CD14-positive monocyte (primary cell): ENCODE data around the gene PHRF1. TPM values are rescaled to one million over a fixed set of nuclear protein-coding genes. Genes with fewer than 3 reads are reported as not detected.

Source experiments
- DNase-seq, 3 donors: peaks; one replicate each; pipeline ENCODE4 v3.0.0-alpha.2; 2011 to 2022
- H2AFZ ChIP-seq: 2 replicates; pipeline ENCODE4 v1.6.0; 2012; ENCODE audit warnings: mild to moderate bottlenecking, low read depth, low read length, inconsistent platforms; ENCODE audit not compliant: insufficient read depth, poor library complexity, severe bottlenecking
- H3K27ac ChIP-seq, 2 donors: 1 replicate in 1 of 2; 2 replicates in 1 of 2; pipeline ENCODE4 v1.5.1; 2012 to 2013; ENCODE audit warnings: low read length in 2 of 2, control low read depth in 1 of 2, inconsistent platforms in 1 of 2, low read depth in 1 of 2, mild to moderate bottlenecking in 1 of 2
- H3K27me3 ChIP-seq, 2 donors: one replicate each; pipeline versions ENCODE4 v1.6.0 to v1.6.1; 2011 to 2013; ENCODE audit warnings: low read length in 2 of 2; ENCODE audit not compliant: control insufficient read depth in 2 of 2, insufficient read depth in 2 of 2
- H3K36me3 ChIP-seq, 2 donors: replicated peaks in 1 of 2; 1 replicate in 1 of 2; 2 replicates in 1 of 2; pipeline versions ENCODE4 v1.5.1 to v1.6.1; 2012 to 2013; ENCODE audit warnings: low read length in 2 of 2, control low read depth in 1 of 2, inconsistent platforms in 1 of 2, mild to moderate bottlenecking in 1 of 2; ENCODE audit not compliant: insufficient read depth in 2 of 2, control insufficient read depth in 1 of 2
- H3K4me1 ChIP-seq, 2 donors: 1 replicate in 1 of 2; 2 replicates in 1 of 2; pipeline versions ENCODE4 v1.5.1 to v1.6.1; 2012 to 2013; ENCODE audit warnings: low read length in 2 of 2, control low read depth in 1 of 2, inconsistent platforms in 1 of 2, mild to moderate bottlenecking in 1 of 2, moderate library complexity in 1 of 2; ENCODE audit not compliant: insufficient read depth in 2 of 2, control insufficient read depth in 1 of 2
- H3K4me2 ChIP-seq: replicated peaks from 2 replicates; pipeline ENCODE3; 2012; ENCODE audit warnings: low read length, moderate library complexity, mild to moderate bottlenecking; ENCODE audit not compliant: poor library complexity, severe bottlenecking; ENCODE audit errors: extremely low read depth
- H3K4me3 ChIP-seq, 3 experiments: fragments of 200-600 bp in 1 of 3; sonication (generic) in 1 of 3; replicated peaks in 1 of 3; 1 replicate in 2 of 3; 2 replicates in 1 of 3; pipeline ENCODE4 v1.5.1; 2011 to 2013; ENCODE audit warnings: low read length in 3 of 3, mild to moderate bottlenecking in 3 of 3, control low read depth in 2 of 3, low read depth in 2 of 3, inconsistent platforms in 1 of 3, moderate library complexity in 1 of 3
- H3K79me2 ChIP-seq: 2 replicates; pipeline ENCODE4 v1.6.0; 2012; ENCODE audit warnings: mild to moderate bottlenecking, control low read depth, inconsistent platforms, low read length, moderate library complexity; ENCODE audit not compliant: insufficient read depth
- H3K9ac ChIP-seq: 2 replicates; pipeline ENCODE4 v1.6.0; 2017; ENCODE audit warnings: low read length, mild to moderate bottlenecking; ENCODE audit not compliant: insufficient read depth, poor library complexity, severe bottlenecking
- H3K9me3 ChIP-seq, 2 donors: replicated peaks in 1 of 2; 1 replicate in 1 of 2; 2 replicates in 1 of 2; pipeline versions ENCODE4 v1.5.1 to v1.6.1; 2012 to 2013; ENCODE audit warnings: low read length in 2 of 2, control low read depth in 1 of 2; ENCODE audit not compliant: control insufficient read depth in 1 of 2, insufficient read depth in 1 of 2
- H4K20me1 ChIP-seq: 2 replicates; pipeline ENCODE4 v1.6.0; 2012; ENCODE audit warnings: mild to moderate bottlenecking, low read length, control low read depth, moderate library complexity; ENCODE audit not compliant: insufficient read depth
- H3K27ac Mint-ChIP-seq, 7 donors: one replicate each; pipeline ENCODE4 v1.8.0; 2020; ENCODE audit warnings: mild to moderate bottlenecking in 7 of 7, mixed read lengths in 7 of 7, moderate library complexity in 6 of 7, inconsistent platforms in 2 of 7
- H3K27me3 Mint-ChIP-seq, 3 donors: one replicate each; pipeline ENCODE4 v1.8.0; 2021 to 2022; ENCODE audit warnings: low read depth in 3 of 3, mild to moderate bottlenecking in 3 of 3, mixed read lengths in 3 of 3, moderate library complexity in 3 of 3, inconsistent platforms in 1 of 3
- H3K36me3 Mint-ChIP-seq, 2 donors: one replicate each; pipeline ENCODE4 v1.8.0; 2020; ENCODE audit warnings: mixed read lengths in 2 of 2, inconsistent platforms in 1 of 2, mild to moderate bottlenecking in 1 of 2
- H3K4me1 Mint-ChIP-seq: one replicate; pipeline ENCODE4 v1.8.0; 2020; ENCODE audit warnings: mild to moderate bottlenecking, mixed read lengths
- H3K4me3 Mint-ChIP-seq, 2 donors: one replicate each; pipeline ENCODE4 v1.8.0; 2020; ENCODE audit warnings: mild to moderate bottlenecking in 2 of 2, mixed read lengths in 2 of 2, moderate library complexity in 1 of 2
- H3K9me3 Mint-ChIP-seq, 7 donors: one replicate each; pipeline ENCODE4 v1.8.0; 2020 to 2022; ENCODE audit warnings: mixed read lengths in 7 of 7, mild to moderate bottlenecking in 6 of 7, moderate library complexity in 6 of 7, inconsistent platforms in 2 of 7
- WGBS: methylation state at CpG from one replicate; pipeline ENCODE4 v1.1.5; 2013; ENCODE audit warnings: missing lambda C conversion rate; ENCODE audit not compliant: insufficient coverage; 5-methylcytosine and 5-hydroxymethylcytosine counted together
- intact Hi-C, 2 donors: fragments of 100-400 bp; cut with micrococcal nuclease; formaldehyde crosslinking; loops; one replicate each; pipeline versions ENCODE4 v1.15.0 to v1.15.1; 2023
- polyA plus RNA-seq, 3 donors: library from polyadenylated mRNA; depleted of rRNA in 1 of 3; unstranded in 2 of 3; stranded (reverse) in 1 of 3; fragments of 300-500 nt in 2 of 3; fragments of >200 nt in 1 of 3; fragmentation: Illumina TruSeq in 2 of 3; gene quantifications; 1 replicate in 2 of 3; 2 replicates in 1 of 3; pipeline ENCODE4 v1.2.3, GENCODE V29; 2012 to 2021
- TF ChIP-seq, protein P1 (sequence below): fragments of 200-600 bp; IDR thresholded peaks from one replicate; pipeline ENCODE4 v1.8.0; 2022; ENCODE audit warnings: antibody characterized with exemption, mild to moderate bottlenecking

Gene PHRF1
- polyA plus RNA-seq, 3 donors = 1.3 to 11.1 (median 3.3) TPM

DNA sequence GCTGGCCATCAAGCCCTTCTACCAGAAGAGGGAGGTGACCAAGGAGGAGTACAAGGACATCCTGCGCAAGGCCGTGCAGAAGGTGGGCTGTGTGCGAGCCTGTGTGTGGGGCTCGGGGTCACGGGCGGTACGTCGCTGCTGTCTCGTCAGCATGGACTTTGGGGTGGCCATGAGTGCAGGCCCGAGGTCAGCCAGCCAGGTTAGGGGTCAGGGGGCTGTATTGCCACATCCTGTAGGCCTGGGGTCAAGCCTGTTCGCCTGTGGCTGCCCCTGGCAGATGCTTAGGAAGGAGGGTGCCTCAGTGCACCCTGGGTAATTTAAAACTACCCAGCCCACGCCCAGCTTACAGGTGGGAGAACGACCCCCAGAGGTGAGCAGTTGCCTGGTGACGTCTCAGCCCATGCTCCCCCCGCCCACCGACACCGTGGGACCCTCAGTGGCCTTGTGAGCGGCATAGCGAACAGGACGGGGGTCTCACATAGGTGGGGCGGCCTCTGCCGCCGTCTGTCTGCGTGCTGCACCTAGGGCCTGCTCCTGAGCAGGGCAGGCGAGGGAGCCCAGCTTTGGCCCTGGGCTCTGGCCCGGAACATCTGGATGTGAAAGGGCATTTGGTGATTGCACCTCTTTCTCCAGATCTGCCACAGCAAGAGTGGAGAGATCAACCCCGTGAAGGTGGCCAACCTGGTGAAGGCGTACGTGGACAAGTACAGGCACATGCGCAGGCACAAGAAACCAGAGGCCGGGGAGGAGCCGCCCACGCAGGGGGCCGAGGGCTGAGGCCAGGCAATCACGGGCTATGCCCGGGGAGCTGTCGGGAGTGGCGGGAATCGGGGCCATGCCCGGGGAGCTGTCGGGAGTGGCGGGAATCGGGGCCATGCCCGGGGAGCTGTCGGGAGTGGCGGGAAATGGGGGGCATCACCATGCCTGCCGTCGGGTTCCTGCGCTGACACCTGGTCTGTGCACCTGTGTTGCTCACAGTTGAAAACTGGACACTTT lies 35.0 kb downstream of the PHRF1 start:
- intact Hi-C loops = loop anchor here (5.0 kb wide), 1 partner anchor 34 kb away; the partner anchor contains the start of gene PHRF1 (in 2 of the 2)
- Histone ChIP-seq H2AFZ (no peak overlapping the region), H3K4me3 (no peak overlapping the region), H4K20me1 (peaks cover 59% of the 10 kb centered on the region), H3K4me1 (peaks cover 27% of the 10 kb centered on the region in 2 donors), H3K9ac (no peak overlapping the region), H3K9me3 (no peaks in the 10 kb centered on the region), H3K79me2 (peaks cover 25% of the 10 kb centered on the region), H3K27me3 (no peaks in the 10 kb centered on the region), H3K27ac (no peak overlapping the region), H3K4me2 (no peak overlapping the region), H3K36me3 (peaks cover 75 to 83% of the 10 kb centered on the region in 2 donors)
- Mint-ChIP-seq H3K4me1 (peaks cover 18% of the 10 kb centered on the region), H3K27me3 (peaks cover 0 to 1% (median 0%) of the 10 kb centered on the region in 3 donors), H3K4me3 (peak overlapping the region in 1 of 2 donors; percentile 12), H3K9me3 (no peaks in the 10 kb centered on the region), H3K36me3 (peaks cover 51 to 73% of the 10 kb centered on the region in 2 donors), H3K27ac (peak overlapping the region in 6 of 7 donors; percentile 43 to 91 (median 60))
- TF ChIP-seq, protein P1, sequence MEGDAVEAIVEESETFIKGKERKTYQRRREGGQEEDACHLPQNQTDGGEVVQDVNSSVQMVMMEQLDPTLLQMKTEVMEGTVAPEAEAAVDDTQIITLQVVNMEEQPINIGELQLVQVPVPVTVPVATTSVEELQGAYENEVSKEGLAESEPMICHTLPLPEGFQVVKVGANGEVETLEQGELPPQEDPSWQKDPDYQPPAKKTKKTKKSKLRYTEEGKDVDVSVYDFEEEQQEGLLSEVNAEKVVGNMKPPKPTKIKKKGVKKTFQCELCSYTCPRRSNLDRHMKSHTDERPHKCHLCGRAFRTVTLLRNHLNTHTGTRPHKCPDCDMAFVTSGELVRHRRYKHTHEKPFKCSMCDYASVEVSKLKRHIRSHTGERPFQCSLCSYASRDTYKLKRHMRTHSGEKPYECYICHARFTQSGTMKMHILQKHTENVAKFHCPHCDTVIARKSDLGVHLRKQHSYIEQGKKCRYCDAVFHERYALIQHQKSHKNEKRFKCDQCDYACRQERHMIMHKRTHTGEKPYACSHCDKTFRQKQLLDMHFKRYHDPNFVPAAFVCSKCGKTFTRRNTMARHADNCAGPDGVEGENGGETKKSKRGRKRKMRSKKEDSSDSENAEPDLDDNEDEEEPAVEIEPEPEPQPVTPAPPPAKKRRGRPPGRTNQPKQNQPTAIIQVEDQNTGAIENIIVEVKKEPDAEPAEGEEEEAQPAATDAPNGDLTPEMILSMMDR = no peak
- WGBS = 92% methylated on average over 35 of the region's 49 CpGs
- DNase-seq = peak in 1 of 3 donors; percentile 9

DNA sequence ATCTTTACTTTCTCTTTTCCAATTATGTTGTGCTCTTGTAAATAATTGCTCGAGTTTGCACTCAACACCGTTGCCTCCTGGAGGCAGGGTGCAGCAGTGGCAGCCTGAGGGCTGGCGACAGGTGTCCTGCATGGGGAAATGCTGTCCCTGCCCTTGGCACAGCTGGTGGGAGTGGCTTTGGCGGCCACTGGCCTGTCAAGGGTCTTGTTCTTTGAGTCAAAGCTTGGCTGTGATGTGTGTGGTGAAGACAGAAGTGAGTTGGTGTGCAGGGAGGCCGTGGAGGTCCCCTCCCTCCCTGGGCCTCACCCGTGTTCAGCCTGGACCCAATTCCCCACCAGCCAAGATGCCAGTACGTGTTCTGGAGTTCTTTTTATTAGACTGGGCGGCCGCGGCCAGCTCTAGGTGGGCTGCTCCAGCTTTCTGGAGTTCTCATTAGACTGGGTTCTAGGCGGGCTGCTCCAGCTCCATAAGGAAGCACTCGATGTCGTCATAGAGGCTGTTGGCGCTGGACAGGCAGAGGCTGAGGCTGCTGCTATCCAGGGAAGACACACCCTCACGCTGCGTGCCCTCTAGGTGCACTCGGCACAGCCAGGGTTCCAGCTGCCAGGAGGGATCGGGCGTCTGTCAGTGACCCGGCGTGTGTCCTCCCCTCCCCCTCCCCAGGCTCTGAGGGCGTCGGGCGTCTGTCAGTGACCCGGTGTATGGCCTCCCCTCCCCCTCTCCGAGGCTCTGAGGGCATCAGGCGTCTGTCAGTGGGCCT lies 36.1 kb downstream of the PHRF1 start:
- TF ChIP-seq, protein P1 = peak; percentile 27
- Histone ChIP-seq H3K36me3 (peaks cover 66 to 73% of the 10 kb centered on the region in 2 donors), H2AFZ (no peak overlapping the region)

More for the DNA sequence above, 36.1 kb downstream of the PHRF1 start:
- peak overlapping the region; percentile 61 to 94 (median 86) for H3K27ac Mint-ChIP-seq
- Histone ChIP-seq H3K4me2 (no peak overlapping the region), H3K9me3 (no peaks in the 10 kb centered on the region), H4K20me1 (peaks cover 55% of the 10 kb centered on the region), H3K4me1 (peaks cover 38% of the 10 kb centered on the region in 2 donors), H3K27me3 (no peaks in the 10 kb centered on the region), H3K9ac (no peak overlapping the region), H3K79me2 (peaks cover 25% of the 10 kb centered on the region), H3K4me3 (no peak overlapping the region), H3K27ac (peak overlapping the region; percentile 41 to 64)
- peaks cover 0 to 1% (median 0%) of the 10 kb centered on the region in 3 donors for H3K27me3 Mint-ChIP-seq
- H3K4me3 Mint-ChIP-seq = no peak overlapping the region
- H3K36me3 Mint-ChIP-seq = peaks cover 42 to 63% of the 10 kb centered on the region in 2 donors
- H3K9me3 Mint-ChIP-seq = no peaks in the 10 kb centered on the region
- DNase-seq = no peak
- WGBS = 86% methylated on average over 15 of the region's 27 CpGs
- intact Hi-C loops = loop anchor here (5.0 kb wide), 1 partner anchor 35 kb away; the partner anchor contains the start of gene PHRF1 (in 2 of the 2)
- H3K4me1 Mint-ChIP-seq = peaks cover 26% of the 10 kb centered on the region
